ENCODE data around the gene OR52B6.
"Not testable (repeated sequence)": the region's sequence is repeated elsewhere in the genome, so short reads cannot be mapped to it uniquely, and the experiment has no call there.

Gene OR52B6

DNA sequence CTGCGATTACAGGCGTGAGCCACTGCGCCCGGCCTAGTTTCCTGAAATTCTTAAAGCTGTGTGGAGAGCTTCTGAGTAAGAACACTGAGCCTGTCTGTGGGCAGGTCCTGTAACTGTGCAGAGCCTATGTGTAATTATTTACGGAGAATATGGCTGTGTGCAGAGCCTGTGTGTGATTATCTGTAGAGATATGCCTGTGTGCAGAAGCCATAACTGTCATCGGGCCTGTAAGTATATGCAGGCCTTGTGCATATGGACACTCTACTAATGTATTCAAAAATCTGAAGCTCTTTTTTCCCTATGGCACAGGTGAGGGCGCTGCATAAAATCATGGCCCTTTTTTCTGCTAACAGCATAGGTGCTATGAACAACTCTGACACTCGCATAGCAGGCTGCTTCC is at the start of gene OR52B6:
OR52B6 (plus strand) TSS at position 301 of the 400 bp plus-strand sequence; CDS start at position 301, 0 bp downstream.
- DNase-seq (ENCODE audit: low read depth in 2 of 2, low spot score in 1 of 2), result no peak

DNA sequence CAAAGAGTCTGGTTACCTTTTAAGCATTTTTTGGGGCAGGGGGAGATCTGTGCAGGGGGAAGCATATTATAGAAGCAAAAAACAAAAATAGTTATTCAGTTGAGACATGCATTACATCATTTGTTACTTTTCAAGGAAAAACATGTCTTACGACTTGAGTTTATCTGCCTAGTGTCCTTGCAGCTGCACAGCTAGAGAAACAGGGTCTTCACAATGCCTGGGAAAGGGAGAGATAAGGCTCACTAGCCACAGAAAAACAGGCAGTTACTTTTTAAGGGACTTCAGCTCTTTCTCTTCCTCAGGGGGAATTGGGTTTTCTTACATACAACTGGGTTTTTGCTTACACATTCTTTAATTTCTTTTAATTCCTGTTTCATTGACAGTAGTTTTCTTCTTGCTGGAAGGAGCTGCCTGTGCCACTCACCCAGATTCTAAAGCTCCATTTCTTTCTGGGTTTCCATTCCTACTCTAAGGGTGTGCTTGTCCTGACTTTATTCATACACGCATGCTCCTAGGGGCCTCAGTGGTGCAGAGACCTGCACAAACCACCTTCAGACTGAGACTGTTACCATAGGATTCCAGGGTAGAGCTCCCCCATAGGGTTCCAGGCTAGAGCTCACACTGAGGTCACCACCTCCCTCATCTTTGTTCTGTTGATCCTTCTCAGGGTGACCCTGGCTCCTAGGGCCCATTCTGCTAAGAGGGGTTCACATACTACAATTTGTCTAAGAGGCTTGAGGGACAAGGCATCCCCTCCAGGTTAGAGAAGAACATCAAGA is 49.4 kb upstream of the OR52B6 start:
- DNase-seq (ENCODE audit: low read depth in 2 of 2, low spot score in 1 of 2), result no peak

DNA sequence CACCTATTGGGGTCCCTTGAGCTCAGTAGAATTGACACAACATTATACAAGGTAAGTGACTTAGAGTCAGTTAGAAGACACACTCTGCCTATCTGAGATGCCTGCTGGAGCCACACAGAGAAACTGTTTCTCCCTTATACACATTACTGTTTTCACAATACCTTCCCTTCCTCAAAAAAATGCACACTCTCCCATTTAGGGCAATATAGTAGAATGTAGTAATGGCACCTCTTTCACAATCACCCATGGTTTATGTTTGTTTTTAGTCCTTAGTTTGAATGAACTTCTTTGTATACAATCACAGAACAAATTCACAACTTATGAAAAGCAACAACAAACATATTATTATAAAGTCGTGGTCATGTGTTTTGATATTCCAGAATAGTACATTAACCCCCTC is 46.6 kb upstream of the OR52B6 start:
- DNase-seq (ENCODE audit: low read depth in 2 of 2, low spot score in 1 of 2), result no peak

GRCh38 chr11:5536482-5536881 is 44.2 kb upstream of the OR52B6 start:
- DNase-seq (ENCODE audit: low read depth in 2 of 2, low spot score in 1 of 2), result no peak

DNA sequence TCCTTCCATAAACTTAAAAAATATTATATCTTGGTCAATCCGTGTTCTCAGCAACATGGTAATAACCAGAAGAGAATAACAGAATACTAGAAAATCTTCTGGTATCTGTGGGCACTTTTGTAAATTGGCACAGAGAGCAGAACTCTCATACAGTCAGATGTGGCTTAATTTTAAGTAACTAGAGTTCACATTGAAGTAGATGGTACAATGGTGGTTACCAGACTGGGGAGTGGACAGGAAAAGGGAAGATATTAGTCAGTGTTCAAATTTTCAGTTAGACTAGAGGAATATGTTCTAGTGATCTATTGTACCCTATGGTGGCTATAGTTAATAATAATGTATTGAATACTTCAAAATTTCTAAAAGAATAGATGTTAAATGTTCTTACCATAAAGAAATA is 39.2 kb upstream of the OR52B6 start:
- no peak for DNase-seq (ENCODE audit: low read depth in 2 of 2, low spot score in 1 of 2)

GRCh38 chr11:5546457-5546856 is 34.2 kb upstream of the OR52B6 start:
- DNase-seq (ENCODE audit: low read depth in 2 of 2, low spot score in 1 of 2), result no peak

DNA sequence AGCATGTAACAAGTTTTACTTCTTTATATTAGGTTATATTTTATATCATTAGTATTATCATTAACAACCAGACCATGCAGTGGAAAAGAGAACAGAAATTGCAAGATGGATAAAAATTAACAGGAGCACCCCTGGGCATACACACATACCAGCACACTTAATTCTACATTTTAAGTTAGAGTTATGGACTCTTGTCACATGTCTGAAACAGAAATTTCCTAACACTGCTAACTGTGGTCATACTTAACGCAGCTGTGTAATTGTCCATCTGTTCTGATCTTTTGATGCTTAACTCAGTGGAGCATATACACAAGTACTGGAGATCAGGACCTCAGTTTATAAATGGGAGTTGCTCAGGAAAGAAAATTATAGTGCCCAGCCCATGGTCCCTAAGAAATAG is 32.7 kb upstream of the OR52B6 start:
- no peak for DNase-seq (ENCODE audit: low read depth in 2 of 2, low spot score in 1 of 2)

- DNase-seq (ENCODE audit: low read depth in 2 of 2, low spot score in 1 of 2), result no peak
Measured at GRCh38 chr11:5548440-5548839, 32.2 kb upstream of the OR52B6 start, which contains the start of gene OR52H1. Gene OR52H1 (minus strand): TSS chr11:5548540. CDS start chr11:5545505, 3,035 bp downstream.

DNA sequence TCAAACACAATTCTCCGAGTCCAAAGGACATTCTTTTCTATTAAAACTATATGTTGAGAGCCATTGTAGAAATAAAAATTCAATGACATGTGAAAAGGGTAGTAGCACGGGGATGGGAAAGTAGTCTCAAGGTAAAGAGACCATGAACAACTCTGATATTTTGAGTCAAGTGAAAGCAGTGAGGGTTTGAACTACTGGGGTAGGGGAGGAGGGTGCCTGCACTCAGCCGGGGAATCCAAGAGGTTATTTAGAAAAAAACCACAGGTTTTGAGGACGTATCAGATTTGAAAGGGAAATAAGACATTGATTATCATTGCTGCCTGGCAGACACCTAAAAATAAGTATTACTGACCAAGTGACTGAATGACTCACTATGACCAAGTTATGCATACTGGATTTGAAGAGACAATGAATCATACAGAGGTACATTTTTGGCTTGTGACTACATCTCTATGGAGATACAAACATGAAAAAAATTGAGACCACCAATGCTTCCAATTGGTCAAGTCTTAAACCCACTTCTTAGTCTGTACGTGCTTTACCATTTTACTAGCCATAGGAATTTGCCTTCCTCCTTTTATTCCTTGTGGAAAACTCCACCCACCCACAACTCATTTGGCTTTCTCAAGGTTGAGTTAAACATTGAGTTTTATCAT is 30.1 kb upstream of the OR52B6 start:
- DNase-seq (ENCODE audit: low read depth in 2 of 2, low spot score in 1 of 2), result no peak

GRCh38 chr11:5553343-5553742 is 27.3 kb upstream of the OR52B6 start:
- no peak for DNase-seq (ENCODE audit: low read depth in 2 of 2, low spot score in 1 of 2)

DNA sequence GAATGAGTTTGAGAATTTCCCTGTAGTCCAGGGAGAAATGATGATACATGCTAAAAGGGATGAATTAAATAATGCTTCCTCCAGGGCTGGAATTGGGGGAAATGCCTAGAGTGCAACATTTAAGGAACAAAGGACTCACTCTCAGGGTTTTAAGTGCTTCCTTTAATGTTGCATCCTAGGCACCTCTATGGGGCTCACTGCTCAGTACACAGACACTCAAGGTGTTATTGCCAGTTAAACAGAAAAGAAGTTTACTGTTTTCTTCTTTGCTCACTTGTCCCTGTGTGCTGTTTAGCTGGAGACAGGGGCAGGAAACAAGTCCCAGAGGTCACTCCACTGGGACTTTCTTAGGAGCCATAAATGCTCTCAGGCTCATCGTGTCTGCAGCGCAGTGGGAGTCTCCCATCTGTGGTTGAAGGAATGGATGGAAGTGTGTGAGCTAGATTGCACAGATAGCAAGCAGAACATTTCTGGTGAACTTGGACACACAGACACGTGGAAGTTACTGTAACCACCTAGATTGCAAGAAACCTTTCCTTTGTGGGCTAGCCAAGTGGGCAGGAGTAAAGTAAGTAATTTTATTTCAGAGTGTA is 24.0 kb upstream of the OR52B6 start:
- DNase-seq (ENCODE audit: low read depth in 2 of 2, low spot score in 1 of 2), result no peak

DNA sequence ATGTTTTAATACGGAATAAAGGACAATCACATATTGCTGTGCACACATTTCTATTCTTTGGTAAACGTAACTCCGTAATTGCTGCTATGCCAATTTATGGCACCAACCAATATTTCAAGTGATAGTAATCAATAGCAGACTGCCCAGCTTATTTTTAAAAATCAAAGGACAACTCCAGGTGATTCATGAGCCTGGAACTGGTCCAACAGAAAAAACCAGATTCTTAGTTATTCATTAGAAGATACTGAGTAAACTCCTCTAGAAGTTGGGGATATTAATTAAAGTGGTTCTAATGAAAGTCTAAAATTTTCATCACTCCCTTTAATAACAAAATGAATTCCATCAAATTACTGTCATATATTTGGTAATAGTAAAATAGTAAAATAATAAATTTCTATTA is 22.9 kb upstream of the OR52B6 start:
- DNase-seq (ENCODE audit: low read depth in 2 of 2, low spot score in 1 of 2), result no peak

DNA sequence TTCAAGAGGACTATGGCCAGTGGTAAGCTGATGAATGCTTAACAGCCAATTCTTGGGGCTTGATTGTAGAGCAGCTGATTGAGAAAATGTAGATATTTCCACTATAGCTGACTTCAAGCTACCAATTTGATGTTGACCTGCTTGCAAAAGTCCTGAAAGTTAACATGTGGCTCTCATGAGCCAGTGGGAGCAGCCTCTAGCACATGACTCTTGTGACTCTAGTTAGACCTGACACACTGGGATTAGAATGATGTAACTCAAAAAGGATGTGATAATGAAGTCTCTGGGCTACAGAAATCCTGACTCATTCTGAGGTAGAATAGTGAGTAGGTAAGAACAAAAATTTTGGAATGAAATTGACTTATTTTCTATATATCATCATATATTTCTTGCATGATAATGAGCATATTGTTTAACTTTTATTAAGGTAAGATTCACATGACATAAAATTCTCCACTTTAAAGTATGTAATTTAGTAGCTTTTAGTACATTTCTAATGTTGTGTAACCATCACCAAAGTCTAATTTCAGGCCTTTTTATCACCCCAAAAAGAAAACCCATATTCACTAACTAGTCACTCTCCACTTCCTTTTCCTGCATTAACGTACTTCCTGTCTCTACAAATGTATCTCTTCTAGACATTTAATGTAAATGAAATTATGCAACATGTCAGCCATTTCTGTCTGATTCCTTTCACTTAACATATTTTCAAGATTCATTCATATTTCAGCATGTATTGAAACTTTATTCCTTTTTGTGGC is 16.2 kb upstream of the OR52B6 start:
- no peak for DNase-seq (ENCODE audit: low read depth in 2 of 2, low spot score in 1 of 2)

- no peak for DNase-seq (ENCODE audit: low read depth in 2 of 2, low spot score in 1 of 2)
Measured at GRCh38 chr11:5574654-5575053, 6.0 kb upstream of the OR52B6 start.

DNA sequence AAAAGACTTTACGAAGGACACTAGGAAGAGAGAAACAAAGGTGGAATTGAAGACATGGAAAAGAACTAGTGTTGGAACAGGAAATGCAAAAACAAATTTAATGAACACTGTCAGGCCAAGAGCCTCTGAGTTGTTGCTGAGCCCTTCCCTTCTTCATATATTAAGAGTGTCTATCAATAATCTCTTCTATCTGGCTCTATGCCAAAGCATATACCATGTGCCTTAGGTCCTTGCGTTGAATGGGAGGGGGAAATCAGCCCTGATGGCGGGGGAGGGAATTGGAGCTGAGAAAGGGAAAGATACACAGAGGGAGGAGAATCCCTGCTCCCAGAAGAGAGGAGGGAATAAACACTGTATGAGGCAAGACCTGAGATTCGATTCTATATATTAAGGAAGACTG is 5.5 kb upstream of the OR52B6 start:
- DNase-seq (ENCODE audit: low read depth in 2 of 2, low spot score in 1 of 2), result no peak

- DNase-seq (ENCODE audit: low read depth in 2 of 2, low spot score in 1 of 2), result no peak
Measured at GRCh38 chr11:5577101-5577500, 3.6 kb upstream of the OR52B6 start.

GRCh38 chr11:5581014-5581413 is 337 bp downstream of the OR52B6 start:
- DNase-seq (ENCODE audit: low read depth in 2 of 2, low spot score in 1 of 2), result no peak

DNA sequence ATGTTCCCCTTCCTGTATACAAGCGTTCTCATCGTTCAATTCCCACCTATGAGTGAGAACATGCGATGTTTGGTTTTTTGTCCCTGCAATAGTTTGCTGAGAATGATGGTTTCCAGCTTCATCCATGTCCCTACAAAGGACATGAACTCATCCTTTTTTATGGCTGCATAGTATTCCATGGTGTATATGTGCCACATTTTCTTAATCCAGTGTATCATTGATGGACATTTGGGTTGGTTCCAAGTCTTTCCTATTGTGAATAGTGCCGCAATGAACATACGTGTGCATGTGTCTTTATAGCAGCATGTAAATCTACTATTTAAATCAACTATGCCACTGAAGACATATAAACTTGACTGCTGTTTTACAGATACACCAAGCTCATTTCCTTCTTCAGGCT is 3.8 kb downstream of the OR52B6 start:
- DNase-seq (ENCODE audit: low read depth in 2 of 2, low spot score in 1 of 2), result not testable (repeated sequence)

- DNase-seq (ENCODE audit: low read depth in 2 of 2, low spot score in 1 of 2), result not testable (repeated sequence)
Measured at GRCh38 chr11:5589906-5590305, 9.2 kb downstream of the OR52B6 start.

DNA sequence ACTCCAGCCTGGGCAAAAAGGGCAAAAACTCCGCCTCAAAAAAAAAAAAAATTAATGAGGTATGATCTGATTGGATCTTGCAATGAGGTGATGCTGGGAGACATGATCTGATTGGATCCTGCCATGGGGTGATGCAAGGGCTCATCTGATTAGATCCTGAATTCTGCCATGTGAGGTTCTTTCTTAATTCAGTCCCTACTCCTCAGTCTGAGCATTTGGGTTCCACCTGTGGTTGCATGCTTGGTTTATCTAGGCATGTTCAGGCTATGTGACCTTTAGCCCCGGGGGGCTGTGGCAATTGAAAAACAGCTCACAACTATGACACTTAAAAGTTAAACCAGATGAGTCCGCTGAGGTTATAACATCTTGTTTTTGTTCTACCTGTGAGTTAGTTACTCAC is 10.9 kb downstream of the OR52B6 start:
- DNase-seq (ENCODE audit: low read depth in 2 of 2, low spot score in 1 of 2), result no peak

DNA sequence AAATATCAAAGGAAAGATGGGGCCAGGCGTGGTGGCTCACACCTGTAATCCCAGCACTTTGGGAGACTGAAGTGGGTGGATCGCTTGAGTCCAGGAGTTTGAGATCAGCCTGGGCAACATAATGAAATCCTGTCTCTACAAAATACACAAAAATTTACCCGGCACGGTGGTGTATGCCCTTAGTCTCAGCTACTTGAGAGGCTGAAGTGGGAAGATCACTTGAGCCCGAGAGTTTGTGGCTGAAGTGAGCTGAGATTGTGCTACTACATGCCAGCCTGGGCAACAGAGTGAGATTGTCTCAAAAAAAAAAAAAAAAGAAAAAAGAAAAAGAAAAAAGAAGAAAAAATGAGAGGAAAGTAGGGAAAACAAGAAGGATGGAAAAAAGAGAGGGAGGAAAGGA is 11.9 kb downstream of the OR52B6 start:
- DNase-seq (ENCODE audit: low read depth in 2 of 2, low spot score in 1 of 2), result no peak

- no peak for DNase-seq (ENCODE audit: low read depth in 2 of 2, low spot score in 1 of 2)
Measured at GRCh38 chr11:5593146-5593545, 12.5 kb downstream of the OR52B6 start.
